ENCODE results near the gene PCBP3. TPM values are rescaled to one million over a fixed set of nuclear protein-coding genes. Genes with fewer than 3 reads are reported as not detected.

PCBP3 gene
- polyA plus RNA-seq, 1 donor (not counting 4 experiments of a cell fraction or from before 2014, with no cell fraction given): 0.25 TPM

GRCh38 chr21:45634511-45635183 is 8.9 kb upstream of the PCBP3 start:
- Histone ChIP-seq H4K20me1 (ENCODE audit: control insufficient read depth, extremely low read depth, insufficient read depth, low read length) (no peaks in the 10 kb centered on the region), H3K79me2 (ENCODE audit: control insufficient read depth, insufficient read depth, low read length) (no peaks in the 10 kb centered on the region), H3K4me2 (ENCODE audit: control insufficient read depth, extremely low read depth, insufficient read depth, low read depth, low read length) (no peak overlapping the region), H3K4me1 (ENCODE audit: control insufficient read depth, extremely low read depth, insufficient read depth, low read length) (no peaks in the 10 kb centered on the region), H3K9me1 (ENCODE audit: control insufficient read depth, extremely low read depth, insufficient read depth, low read length) (no peaks in the 10 kb centered on the region), H3K9ac (ENCODE audit: control insufficient read depth, extremely low read depth, insufficient read depth, low read length) (no peak overlapping the region), H3K27ac (ENCODE audit: control insufficient read depth, insufficient read depth, low read length) (no peak overlapping the region), H3K36me3 (ENCODE audit: control insufficient read depth in 2 of 2, extremely low read depth in 1 of 2, insufficient read depth in 2 of 2, low read length in 2 of 2) (no peaks in the 10 kb centered on the region), H3K9me3 (ENCODE audit: control insufficient read depth, low read depth, low read length) (no peaks in the 10 kb centered on the region), H2AFZ (ENCODE audit: control insufficient read depth, low read length) (no peak overlapping the region), H3K27me3 (ENCODE audit: control insufficient read depth, extremely low read depth, insufficient read depth, low read length) (peaks cover 5% of the 10 kb centered on the region), H3K4me3 (ENCODE audit: control insufficient read depth in 2 of 3, extremely low read depth in 1 of 3, insufficient read depth in 2 of 3, low read depth in 1 of 3, low read length in 3 of 3) (no peak overlapping the region)
- no peak for DNase-seq (ENCODE audit: low read depth, low spot score)
- TF ChIP-seq CTCF (optimal IDR thresholded peaks at IDR 0.05 in 1 of 3, IDR thresholded peaks at IDR 0.05 in 1 of 3, conservative IDR thresholded peaks at IDR 0.05 in 1 of 3; ENCODE audit: extremely low read depth in 1 of 3, insufficient read depth in 2 of 3, low read length in 3 of 3): no peak
- no peak for TF ChIP-seq EZH2 (IDR thresholded peaks at IDR 0.05; ENCODE audit: low read length)
- no peak for FAIRE-seq
- dilution Hi-C loops (cut with MboI; ENCODE audit: extremely low pct_ligation_motif_present, low sequenced_read_pairs): no loop called here

- H3K9me3 ChIP-seq (ENCODE audit: control insufficient read depth, low read depth, low read length): no peaks in the 10 kb centered on the region
- TF ChIP-seq EZH2 (IDR thresholded peaks at IDR 0.05; ENCODE audit: low read length): no peak
- no peak for TF ChIP-seq CTCF (optimal IDR thresholded peaks at IDR 0.05 in 1 of 3, IDR thresholded peaks at IDR 0.05 in 1 of 3, conservative IDR thresholded peaks at IDR 0.05 in 1 of 3; ENCODE audit: extremely low read depth in 1 of 3, insufficient read depth in 2 of 3, low read length in 3 of 3)
These were observed 8.0 kb upstream of the PCBP3 start for GRCh38 chr21:45635271-45636151.

More at GRCh38 chr21:45635271-45636151, 8.0 kb upstream of the PCBP3 start:
- Histone ChIP-seq H3K4me3 (ENCODE audit: control insufficient read depth in 2 of 3, extremely low read depth in 1 of 3, insufficient read depth in 2 of 3, low read depth in 1 of 3, low read length in 3 of 3) (no peak overlapping the region), H3K79me2 (ENCODE audit: control insufficient read depth, insufficient read depth, low read length) (no peaks in the 10 kb centered on the region), H3K4me2 (ENCODE audit: control insufficient read depth, extremely low read depth, insufficient read depth, low read depth, low read length) (no peak overlapping the region), H3K36me3 (ENCODE audit: control insufficient read depth in 2 of 2, extremely low read depth in 1 of 2, insufficient read depth in 2 of 2, low read length in 2 of 2) (no peaks in the 10 kb centered on the region), H3K9ac (ENCODE audit: control insufficient read depth, extremely low read depth, insufficient read depth, low read length) (no peak overlapping the region), H3K27ac (ENCODE audit: control insufficient read depth, insufficient read depth, low read length) (no peak overlapping the region), H4K20me1 (ENCODE audit: control insufficient read depth, extremely low read depth, insufficient read depth, low read length) (no peaks in the 10 kb centered on the region), H3K9me1 (ENCODE audit: control insufficient read depth, extremely low read depth, insufficient read depth, low read length) (no peaks in the 10 kb centered on the region), H2AFZ (ENCODE audit: control insufficient read depth, low read length) (no peak overlapping the region), H3K27me3 (ENCODE audit: control insufficient read depth, extremely low read depth, insufficient read depth, low read length) (peaks cover 9% of the 10 kb centered on the region), H3K4me1 (ENCODE audit: control insufficient read depth, extremely low read depth, insufficient read depth, low read length) (no peaks in the 10 kb centered on the region)
- DNase-seq (ENCODE audit: low read depth, low spot score) (no peak), FAIRE-seq (no peak)
- dilution Hi-C loops (cut with MboI; ENCODE audit: extremely low pct_ligation_motif_present, low sequenced_read_pairs): no loop called here
